Right lung (tissue), 5 donors: Measurements from ENCODE around the gene RER1. TPM values are rescaled to one million over a fixed set of nuclear protein-coding genes. Genes with fewer than 3 reads are reported as not detected.
"Not testable (repeated sequence)": the region's sequence is repeated elsewhere in the genome, so short reads cannot be mapped to it uniquely, and the experiment has no call there.

Source experiments
- DNase-seq, 2 donors: peaks; one replicate each; pipeline ENCODE4 v3.0.0-alpha.2; 2013
- polyA plus RNA-seq, 5 donors: library from polyadenylated mRNA; unstranded; fragments of 120-200 nt; gene quantifications; one replicate each; pipeline versions ENCODE4 v1.2.1 to v1.2.3, GENCODE V29; 2013; ENCODE audit warnings: inconsistent platforms in 1 of 5, low replicate concordance in 1 of 5; ENCODE audit not compliant: insufficient read length in 5 of 5, insufficient read depth in 1 of 5

The RER1 gene
- polyA plus RNA-seq, 5 donors = 99.8 to 109 (median 104) TPM

DNA sequence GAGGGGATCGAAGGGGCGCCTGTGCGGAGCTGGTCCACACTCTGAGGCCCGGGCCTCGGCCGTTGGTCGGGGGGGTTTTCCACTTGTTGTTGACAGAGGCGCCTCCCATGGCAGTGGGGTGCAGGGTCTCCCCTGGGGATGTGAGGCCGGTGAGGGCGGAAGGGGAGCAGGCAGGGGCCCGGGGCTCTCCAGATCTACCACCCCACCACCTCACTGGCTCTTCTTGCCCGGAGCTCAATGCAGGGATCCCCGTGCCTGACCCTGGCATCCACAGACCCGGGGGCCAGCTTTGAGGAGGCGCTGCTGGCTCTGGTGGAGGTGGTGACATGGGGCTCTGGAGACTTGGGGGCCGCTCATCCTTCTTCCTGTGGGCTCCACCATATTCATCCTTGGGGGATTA lies 27.8 kb downstream of the RER1 start:
- no peak for DNase-seq

DNA sequence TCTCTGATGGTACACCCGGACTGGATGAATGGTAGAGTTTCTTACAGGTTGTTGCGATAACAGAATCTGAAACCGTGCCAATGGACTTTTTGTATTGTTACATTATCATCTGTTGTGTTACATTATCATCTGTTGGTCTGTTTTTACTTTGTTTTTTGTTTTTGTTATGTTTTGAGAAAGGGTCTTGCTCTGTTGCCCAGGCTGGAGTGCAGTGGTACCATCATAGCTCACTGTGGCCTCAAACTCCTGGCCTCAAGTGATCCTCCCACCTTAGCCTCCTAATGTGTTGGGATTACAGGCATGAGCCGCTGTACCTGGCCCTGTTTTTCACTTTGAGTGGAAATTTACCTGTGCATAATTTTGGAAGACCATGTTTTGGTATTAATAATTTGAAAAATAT lies 30.9 kb downstream of the RER1 start:
- DNase-seq = no peak

DNA sequence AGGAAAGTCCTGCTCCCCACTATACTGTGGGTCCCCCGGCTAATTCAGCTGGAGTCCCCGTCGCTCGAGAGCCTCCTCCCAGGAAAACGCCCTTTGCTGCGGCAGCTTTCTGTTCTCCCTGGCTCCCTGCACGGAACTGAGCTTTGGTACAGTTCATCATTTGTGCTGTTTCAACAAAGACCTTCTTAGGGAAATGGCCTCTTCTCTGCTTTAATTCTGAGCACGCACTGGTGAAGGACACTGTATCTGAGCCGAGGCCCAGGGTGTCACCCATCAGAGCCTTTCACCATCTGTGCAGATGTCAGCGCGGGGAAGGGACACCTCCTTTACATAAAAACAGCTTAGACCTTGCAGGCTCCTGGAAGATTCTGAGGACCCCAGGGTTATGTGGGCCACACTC lies 34.3 kb downstream of the RER1 start:
- no peak for DNase-seq

DNA sequence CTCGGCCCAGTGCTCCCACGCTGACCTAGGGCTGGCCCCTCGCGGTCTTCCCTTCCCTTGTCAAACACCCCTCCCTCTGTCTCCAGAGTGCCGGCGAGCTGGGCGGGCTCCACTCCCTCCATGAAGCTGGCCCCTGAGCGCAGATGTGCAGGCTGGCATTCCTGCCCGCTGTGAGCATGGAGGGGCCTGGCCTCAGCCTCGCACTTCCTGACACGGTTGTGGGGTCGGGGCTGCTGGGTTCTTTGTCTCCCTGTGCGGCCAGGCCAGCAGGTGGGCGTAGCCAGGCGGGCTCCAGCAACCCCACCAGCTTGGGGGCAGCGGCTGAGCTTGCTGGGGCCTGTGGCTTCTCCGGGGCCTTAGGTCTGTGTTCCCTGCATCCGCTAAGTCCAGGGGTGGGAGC lies 34.9 kb downstream of the RER1 start:
- DNase-seq = no peak

DNA sequence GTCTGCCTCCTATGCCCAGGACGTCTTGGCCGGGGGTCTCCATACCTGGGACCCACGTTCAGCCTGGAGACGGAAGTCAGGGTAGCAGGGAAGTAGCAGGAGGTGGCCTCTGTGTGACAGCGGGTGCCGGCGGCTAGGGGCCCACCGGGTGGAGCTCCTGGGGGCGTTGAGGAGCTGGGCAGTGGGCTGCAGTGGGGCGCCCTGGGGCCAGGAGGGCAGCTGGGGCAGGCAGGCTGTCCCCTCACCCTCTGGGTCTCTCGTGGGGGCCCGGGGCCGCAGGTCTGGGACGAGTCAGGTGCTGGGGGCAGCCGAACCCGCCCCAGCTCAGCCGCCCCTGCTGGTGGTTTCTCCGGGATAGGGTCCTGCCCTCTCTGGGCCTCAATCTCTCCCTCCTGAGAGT lies 35.4 kb downstream of the RER1 start:
- DNase-seq = no peak

DNA sequence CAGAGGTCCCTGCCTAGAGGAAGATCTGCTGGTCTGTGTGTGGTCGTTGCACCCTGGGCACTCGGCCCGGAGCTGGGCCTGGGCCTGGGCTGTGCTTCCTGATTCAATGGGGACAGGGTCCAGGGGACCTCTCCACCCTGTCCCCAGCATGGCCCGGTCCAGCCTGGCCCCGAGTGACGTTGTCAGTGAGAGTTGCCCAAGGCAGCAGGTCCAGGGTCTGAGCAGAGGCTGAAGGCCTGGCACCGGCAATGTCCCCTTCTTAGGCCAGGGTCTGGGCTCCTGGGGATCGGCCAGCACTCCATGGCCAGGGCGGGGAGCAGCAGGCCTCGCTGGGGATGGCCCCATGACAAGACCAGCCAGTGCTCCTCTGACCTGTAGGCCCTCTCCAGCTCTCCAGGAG lies 36.3 kb downstream of the RER1 start:
- no peak for DNase-seq

DNA sequence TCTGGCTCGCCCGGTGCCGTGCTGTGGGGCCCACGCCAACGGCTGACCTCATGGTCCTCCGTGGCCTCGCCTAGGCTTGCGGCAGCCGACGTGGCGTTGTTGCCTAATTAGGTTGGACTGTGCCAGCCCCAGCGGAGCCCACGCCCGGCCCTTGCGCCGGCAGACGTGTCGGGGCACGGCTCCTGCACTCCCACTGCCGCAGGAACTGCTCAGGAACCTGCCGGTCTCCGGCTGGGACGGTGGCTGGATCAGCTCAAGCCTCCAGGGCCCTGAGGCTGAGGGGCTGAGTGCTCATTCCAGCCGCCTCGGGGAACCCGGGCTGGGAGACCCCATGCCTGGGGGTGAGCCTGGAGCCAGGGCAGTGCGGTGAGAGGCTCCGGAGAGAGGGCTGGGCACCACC lies 36.8 kb downstream of the RER1 start:
- DNase-seq = no peak

DNA sequence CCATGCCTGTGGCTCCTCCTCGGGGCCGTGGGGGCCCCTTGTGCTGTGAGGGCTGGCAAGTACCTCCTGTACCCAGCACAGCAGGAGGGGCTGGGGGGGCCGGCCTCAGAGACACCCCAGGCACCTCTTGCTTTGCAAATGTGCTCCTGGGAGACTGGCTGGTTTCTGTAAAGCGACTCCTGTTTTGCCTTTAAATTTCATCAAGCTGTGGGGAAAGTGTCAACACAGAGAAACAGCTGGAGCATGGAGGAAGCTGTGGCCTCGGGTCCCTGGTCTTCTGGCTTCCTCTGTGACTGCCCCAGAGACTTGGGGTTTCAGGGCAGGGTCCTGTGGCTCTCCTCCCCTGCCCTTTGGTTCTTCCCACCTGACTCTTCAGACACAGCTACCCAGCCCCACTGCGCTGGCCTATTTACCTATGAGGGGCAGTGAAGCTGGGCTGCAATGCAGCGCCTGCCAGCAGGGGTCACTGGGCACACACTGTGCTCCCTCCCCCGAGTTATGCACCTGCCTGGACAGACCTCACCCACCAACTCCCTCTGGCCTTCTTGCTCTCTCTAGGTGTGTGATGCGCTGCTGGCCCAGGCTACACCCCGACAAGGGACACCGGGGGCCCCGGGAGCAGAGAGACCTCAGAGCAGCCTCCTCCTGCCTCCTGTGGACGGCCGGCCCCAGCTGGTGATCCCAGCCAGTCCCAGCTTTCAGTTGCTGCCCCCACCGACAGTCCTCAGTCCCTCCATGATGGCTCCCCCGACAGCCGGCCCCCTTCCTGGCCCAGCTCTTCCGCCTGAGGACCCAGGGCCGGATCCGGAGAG lies 38.3 kb downstream of the RER1 start:
- no peak for DNase-seq

DNA sequence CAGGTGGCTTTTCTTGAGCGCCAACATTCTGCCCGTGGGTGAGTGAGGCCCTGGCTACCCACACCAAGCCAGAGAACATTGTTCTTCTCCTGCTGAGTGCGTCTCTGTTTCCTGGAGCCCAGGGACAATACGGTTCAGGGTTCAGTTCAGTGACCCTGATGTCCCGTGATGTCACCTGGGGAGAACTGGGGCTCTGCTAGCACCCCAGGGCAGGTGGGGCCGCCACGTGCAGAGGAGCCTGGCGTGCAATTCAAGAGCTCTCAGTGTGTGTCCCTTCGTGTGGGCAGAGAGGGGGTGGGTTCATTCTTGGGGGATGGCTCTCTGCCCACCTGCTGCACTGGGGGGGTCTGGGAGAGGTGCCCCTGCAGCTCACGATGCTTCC lies 38.9 kb downstream of the RER1 start:
- no peak for DNase-seq

DNA sequence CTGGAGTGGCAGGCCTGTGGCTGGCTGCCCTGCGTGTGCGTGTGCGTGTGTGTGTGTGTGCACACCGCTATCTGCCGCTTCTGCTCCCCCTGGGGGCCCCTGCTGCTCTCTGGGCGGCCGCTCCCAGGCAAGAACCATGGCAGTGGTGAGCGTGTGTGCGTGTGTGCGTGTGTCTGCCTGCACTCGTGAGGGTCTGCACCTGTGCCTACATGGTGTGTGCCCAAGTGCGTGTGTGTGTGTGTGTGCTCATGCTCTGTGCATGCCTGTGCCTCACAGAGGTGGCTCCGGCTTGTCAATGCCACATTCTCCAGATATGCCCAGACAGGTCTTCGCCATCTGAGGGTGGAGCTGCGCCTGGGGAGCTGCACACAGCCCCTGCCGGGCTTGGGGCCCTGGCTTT lies 39.5 kb downstream of the RER1 start:
- DNase-seq = no peak

DNA sequence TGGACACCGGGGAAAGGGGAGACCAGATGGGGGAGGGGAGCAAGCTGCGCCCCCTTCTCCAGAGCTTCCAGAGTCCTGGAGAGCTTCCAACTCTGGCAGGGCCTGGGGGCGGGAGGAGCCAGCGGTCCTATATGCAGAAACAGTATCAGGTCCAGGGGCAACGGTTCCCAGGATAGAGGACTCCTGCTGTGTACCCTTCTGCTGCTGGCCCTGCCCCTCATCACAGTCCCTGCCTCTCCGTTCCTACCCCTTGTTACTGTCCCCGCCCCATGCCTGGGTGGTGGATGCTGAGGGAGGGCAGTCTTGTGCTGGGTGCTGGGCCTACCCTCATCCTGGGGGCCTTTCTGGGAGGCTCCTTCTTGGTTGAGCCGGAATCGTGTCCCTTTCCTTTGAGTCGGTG lies 39.9 kb downstream of the RER1 start:
- no peak for DNase-seq

DNA sequence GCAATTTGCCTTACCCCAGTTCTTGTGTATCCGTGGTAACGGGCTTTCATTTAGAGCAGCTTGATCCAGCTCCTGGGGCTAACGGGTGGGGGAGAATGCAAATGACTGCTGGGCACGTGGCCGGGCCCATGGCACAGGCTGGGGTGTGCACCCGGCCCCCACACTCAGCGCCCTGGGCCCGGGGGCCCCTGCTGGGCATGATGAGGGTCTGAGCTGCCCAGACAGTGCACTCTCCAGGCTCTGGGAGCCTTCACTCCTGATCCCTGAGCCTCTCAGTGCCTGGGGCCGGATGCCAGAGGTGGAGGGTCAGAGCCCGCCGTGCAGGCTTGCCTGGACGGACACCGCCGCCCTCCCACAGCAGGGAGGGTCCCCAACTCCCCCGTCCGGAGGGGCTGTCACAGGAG lies 40.8 kb downstream of the RER1 start:
- no peak for DNase-seq

DNA sequence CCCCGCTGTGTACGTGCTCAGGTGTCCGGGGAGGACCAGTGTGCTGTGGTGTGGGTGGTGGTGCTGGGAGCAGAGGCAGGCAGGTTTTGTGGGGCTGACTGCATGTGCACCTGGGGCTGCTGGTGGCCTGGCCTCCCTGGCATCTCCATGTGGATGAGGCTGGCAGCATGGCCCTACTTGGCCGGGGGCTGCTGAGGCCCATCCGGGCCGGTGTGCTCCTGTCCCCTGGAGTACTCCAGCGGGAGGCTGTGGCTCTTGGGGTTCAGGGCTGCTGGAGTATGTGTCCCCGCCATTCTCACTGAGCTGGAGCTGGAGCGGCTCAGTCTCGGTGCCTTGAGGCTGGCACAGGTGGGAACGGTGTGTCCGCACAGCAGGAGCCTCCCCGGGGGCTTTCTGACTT lies 41.6 kb downstream of the RER1 start:
- DNase-seq = no peak

DNA sequence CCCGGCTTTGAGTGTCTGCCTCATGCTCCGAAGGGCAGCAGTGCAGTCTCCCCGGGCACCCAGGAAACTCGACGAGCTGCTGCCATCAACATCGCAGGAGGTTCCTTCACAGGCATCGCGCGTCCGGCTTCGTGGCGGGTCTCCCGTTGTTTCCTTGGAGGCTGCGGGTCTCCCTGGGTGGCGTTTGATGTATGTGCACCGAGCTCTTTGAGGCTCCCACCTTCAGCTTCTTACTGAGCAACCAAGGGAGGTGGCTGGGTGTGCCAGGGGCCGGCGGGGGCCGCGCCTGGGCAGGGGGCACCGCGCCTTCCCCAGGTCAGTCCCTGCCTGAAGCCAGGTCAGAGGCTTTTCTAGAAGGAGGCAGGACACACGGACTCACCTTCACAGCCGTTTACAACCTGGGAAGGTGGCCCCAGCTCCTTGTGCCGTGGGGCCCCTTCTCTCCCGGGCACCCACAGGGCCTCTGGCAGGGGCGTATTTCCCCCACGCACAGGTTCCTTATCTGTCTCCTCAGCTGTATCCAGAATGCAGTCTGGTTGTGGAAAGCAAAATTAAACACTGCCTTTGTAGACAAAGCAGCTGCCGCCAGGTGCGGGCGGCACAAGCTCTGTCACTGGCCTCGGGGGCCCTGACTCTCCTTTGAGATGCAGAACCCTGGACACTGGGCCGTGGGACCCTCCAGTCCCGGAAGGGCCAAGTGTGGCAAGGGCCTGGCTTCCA lies 42.5 kb downstream of the RER1 start:
- no peak for DNase-seq

DNA sequence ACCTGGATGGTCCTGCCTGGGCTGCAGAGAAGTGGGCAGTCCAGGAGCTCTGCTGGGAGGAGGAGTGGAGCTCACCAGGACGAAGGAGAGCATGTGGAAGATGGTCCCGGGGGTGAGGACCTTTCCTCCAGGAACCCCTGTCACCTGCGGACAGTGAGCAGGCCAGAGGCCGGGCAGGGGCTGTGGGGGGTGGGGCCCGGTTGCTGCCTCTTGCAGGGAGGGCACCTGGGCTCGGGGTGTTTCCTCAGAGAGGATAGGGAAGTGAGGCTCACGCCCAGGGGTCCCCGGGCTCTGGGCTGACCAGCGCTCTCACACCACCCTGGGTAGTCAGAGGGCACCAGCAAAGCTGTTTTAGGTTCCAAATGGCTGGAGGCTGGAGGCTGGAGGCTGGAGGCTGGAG lies 43.5 kb downstream of the RER1 start:
- no peak for DNase-seq

DNA sequence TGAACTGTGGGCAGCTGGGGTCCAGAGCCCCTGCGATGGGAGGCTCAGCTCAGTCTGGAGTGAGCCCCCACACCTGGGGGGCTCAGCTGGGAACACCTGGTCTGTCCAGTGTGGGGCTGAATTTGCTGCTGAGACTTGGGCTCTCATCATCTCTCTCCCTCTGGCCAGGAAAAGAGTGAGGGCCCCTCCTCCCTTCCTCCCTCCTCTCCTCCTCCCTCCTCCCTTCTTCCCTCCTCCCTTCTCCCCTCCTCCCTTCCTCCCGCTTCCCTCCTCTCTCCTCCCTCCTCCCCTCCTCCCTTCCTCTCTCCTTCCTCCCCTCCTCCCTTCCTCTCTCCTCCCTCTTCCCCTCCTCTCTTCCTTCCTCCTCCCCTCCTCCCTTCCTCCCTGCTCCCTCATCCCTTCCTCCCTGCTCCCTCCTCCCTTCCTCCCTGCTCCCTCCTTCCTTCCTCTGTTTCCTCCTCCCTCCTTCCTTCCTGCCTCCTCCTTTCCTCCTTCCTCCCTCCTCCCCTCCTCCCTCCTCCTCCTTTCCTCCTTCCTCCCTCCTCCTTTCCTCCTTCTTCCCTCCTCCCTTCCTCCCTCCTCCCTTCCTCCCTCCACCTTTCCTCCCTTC lies 44.2 kb downstream of the RER1 start:
- DNase-seq = no peak

DNA sequence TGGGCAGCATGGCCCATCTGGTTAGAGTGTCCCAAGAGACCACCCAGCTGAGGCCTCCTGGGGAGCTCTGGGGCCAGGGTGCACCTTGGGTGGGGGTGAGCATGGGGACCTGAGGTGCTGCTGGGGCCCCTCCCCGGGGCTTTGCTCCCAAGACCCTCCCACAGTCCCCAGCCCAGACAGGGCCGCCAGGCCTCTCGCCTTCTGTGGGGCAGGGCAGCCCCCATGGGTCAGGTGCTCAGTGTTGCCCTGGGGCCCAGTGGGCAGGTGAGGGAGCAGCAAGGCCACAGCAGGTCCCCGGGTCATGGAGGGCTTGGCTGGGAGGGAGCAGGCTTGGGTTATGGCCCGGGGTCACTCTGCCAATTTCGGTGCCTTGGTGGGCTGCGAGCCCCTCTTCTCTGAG lies 45.2 kb downstream of the RER1 start:
- DNase-seq = no peak

DNA sequence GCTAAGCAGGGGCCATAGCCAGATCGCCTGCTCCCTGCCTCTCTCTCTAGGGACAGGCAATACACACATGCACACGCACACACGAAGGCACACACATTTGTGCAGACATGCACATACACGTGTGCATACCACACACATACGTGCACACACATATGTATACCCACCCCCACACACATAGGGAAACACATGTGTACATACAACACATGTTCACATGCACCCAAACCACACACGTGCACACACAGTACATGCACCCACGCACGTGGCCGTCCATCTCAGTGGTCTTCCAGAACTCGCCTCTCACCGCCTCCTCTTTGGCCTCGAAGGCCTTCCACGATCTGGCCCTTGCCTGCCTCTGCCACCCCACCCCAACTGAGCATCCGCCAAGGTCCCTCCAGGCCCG lies 46.0 kb downstream of the RER1 start:
- DNase-seq = no peak

DNA sequence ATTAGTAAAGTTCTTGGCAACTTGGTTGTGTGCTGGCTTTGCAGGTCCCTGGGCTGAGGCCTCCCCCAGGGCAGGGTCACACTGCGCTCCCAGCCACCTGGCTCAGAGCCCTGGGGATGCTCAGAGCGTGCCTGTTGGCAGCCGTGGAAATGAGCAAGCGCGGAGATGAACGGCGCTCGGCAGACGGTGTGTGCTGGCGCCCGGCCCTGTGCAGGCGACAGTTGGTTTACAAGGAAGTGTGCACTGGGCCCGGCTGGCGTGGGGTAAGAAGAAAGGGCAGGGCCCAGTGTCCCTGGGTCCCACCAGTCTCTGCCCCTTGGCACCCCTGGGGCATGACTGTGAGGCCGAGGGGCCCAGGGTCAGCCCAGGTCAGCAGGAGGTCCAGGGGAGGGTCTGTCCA lies 46.4 kb downstream of the RER1 start:
- no peak for DNase-seq

DNA sequence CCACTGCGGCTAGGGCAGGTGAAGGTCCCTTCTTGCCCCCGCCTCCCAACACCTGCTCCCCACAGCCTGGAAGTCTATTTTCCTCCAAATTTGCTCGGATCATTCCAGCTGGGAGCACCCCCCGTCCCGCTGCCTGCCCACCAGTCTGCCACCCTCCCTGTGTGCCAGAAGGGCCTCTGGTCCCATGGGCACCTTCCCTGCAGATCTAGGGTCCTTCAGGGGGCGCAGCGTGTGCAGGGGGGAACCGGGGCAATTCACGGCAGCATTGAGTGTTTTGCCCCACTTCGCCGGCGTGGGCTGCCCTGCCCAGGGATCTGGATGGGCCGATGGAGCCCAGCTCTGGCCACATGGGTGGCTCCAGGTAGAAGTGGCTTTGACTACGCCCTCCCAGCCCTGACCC lies 47.0 kb downstream of the RER1 start:
- no peak for DNase-seq

DNA sequence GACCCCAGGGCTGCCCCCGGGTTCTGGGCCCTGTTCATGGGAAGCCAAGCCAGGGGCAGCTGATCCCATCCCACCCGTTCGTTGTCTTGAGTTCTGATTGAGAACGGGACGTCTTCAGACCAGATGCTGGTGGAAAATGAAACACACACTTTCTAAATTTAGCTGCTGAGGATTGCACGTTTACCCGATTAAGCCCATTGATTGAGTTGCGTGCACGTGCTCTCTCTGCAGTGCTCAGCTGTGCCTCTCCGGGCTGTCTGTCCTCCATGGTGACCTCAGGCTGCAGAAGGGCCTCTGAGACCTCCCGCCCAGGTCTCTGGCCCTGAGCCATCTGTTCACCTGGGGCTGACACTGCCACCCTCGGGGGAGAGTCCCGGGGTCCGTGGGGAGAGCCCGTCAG lies 47.7 kb downstream of the RER1 start:
- DNase-seq = no peak

DNA sequence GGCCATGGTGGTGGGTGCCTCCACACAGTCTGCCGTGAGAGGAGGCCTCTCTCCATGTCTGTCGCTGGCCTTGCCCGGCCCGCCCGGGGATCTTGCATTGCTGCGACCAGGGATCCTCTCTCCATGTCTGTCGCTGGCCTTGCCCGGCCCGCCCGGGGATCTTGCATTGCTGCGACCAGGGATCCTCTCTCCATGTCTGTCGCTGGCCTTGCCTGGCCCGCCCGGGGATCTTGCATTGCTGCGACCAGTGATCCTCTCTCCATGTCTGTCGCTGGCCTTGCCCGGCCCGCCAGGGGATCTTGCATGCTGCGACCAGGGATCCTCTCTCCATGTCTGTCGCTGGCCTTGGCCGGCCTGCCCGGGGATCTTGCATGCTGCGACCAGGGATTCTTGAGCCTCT lies 48.7 kb downstream of the RER1 start:
- not testable (repeated sequence) for DNase-seq

DNA sequence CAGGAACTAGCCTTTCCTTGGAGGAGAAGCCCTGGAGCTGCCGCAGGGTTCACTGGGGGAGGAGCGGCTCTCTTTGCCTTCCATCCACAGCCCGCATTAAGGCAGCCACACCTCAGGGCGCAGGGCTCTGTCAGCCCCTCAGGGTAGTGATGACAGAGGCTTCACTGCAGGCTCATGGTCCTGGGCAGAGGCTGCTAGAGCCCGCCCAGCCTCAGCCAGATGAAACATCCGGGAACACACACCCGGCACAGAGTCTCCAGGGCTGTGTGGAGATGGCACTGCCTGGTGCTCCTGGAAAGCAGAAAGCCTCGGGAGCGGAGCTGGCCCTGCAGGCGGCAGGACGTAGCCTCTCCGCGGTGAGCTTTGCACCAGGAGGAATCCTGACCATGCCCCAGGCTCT lies 50.1 kb downstream of the RER1 start:
- no peak for DNase-seq
